PC-9 (cell line): ENCODE data around the gene FNIP2.

Source experiments
- CTCF ChIP-seq: fragments of 200-600 bp; sonication (generic); conservative IDR thresholded peaks from 2 replicates; pipeline ENCODE4 v1.6.1; 2017; ENCODE audit warnings: mixed run types, antibody characterized with exemption, mild to moderate bottlenecking, moderate library complexity
- EZH2 ChIP-seq: fragments of 200-600 bp; sonication (generic); IDR thresholded peaks from 2 replicates; pipeline ENCODE4 v1.8.0; 2017; ENCODE audit warnings: antibody characterized with exemption, low read depth

- no peak for TF ChIP-seq CTCF
- TF ChIP-seq EZH2, result no peak
Observed at GRCh38 chr4:158796370-158797140, 27.7 kb downstream of the FNIP2 start.
